HEK293T (cell line): ENCODE data around the gene GRIK1.

Experiments used
- BHLHE40 ChIP-seq: fragments of 450-650 bp; IDR thresholded peaks from 2 replicates; pipeline ENCODE4 v1.6.1; 2016; ENCODE audit warnings: mild to moderate bottlenecking, moderate library complexity, borderline replicate concordance
- ELF4 ChIP-seq: fragments of 450-650 bp; IDR thresholded peaks from 2 replicates; pipeline ENCODE4 v1.6.1; 2017; ENCODE audit warnings: antibody characterized with exemption
- FOXA1 ChIP-seq: fragments of 450-650 bp; IDR thresholded peaks from 2 replicates; pipeline ENCODE4 v1.6.1; 2016; ENCODE audit warnings: mild to moderate bottlenecking
- FOXM1 ChIP-seq: fragments of 450-650 bp; IDR thresholded peaks from 2 replicates; pipeline ENCODE4 v1.6.1; 2017; ENCODE audit warnings: mild to moderate bottlenecking, borderline replicate concordance
- LEF1 ChIP-seq: fragments of 450-650 bp; IDR thresholded peaks from 2 replicates; pipeline ENCODE4 v1.6.1; 2017; ENCODE audit warnings: mild to moderate bottlenecking, borderline replicate concordance
- NFRKB ChIP-seq: fragments of 450-650 bp; IDR thresholded peaks from 2 replicates; pipeline ENCODE4 v1.6.1; 2016; ENCODE audit warnings: mild to moderate bottlenecking, moderate library complexity
- SP1 ChIP-seq: fragments of 450-650 bp; IDR thresholded peaks from 2 replicates; pipeline ENCODE4 v1.6.1; 2017
- TARDBP ChIP-seq: fragments of 450-650 bp; IDR thresholded peaks from 2 replicates; pipeline ENCODE4 v1.6.1; 2016
- ZNF384 ChIP-seq: fragments of 450-650 bp; IDR thresholded peaks from 2 replicates; pipeline ENCODE4 v1.6.1; 2016
- TF ChIP-seq, protein P1 (sequence below): fragments of 450-650 bp; IDR thresholded peaks from 2 replicates; pipeline ENCODE4 v1.6.1; 2016

DNA sequence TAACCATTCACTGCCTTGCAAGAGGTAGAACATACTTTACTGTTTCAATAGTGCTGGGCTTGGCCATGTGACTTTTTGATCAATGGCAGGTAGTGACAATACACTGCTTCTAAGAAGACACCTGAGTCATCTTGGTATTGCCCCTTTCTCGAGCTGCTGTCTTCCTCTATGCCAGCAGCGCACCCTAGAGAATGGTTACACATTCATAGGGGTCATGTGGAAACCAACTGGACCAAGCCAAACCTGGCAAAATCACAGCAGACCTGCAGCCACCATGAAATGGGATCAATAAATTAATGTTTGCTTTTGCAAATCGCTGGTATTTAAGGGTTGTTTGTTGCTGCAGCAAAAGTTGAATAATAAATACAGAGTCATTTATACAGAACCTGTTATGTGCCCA lies 122.3 kb downstream of the GRIK1 start:
- no peak for TF ChIP-seq FOXM1
- no peak for TF ChIP-seq LEF1
- TF ChIP-seq FOXA1 = no peak
- no peak for TF ChIP-seq ZNF384
- TF ChIP-seq BHLHE40 = no peak
- no peak for TF ChIP-seq SP1
- no peak for TF ChIP-seq NFRKB
- TF ChIP-seq, protein P1, sequence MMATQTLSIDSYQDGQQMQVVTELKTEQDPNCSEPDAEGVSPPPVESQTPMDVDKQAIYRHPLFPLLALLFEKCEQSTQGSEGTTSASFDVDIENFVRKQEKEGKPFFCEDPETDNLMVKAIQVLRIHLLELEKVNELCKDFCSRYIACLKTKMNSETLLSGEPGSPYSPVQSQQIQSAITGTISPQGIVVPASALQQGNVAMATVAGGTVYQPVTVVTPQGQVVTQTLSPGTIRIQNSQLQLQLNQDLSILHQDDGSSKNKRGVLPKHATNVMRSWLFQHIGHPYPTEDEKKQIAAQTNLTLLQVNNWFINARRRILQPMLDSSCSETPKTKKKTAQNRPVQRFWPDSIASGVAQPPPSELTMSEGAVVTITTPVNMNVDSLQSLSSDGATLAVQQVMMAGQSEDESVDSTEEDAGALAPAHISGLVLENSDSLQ = no peak
- no peak for TF ChIP-seq ELF4
- TF ChIP-seq TARDBP = no peak
